HG02884 (cell line): ENCODE data around the gene KRTAP21-3.
"Not testable (repeated sequence)": the region's sequence is repeated elsewhere in the genome, so short reads cannot be mapped to it uniquely, and the experiment has no call there.

Source experiments
- ATAC-seq: cut with Tn5 transposase; IDR thresholded peaks from one replicate; pipeline ENCODE4 v1.9.1; 2021; ENCODE audit warnings: mild to moderate bottlenecking, moderate library complexity; ENCODE audit not compliant: unreplicated experiment

Gene KRTAP21-3

GRCh38 chr21:30718239-30718909 is at the start of gene KRTAP21-3:
KRTAP21-3 (minus strand) TSS chr21:30718777; CDS start chr21:30718759, 18 bp downstream.
- peak; percentile 80 for ATAC-seq

- no peak for ATAC-seq
Measured at GRCh38 chr21:30760776-30761175, 42.2 kb upstream of the KRTAP21-3 start.

- ATAC-seq: no peak
Measured at GRCh38 chr21:30758306-30758705, 39.7 kb upstream of the KRTAP21-3 start.

GRCh38 chr21:30755328-30755727 is 36.8 kb upstream of the KRTAP21-3 start, which contains the start of gene KRTAP21-1:
KRTAP21-1 (minus strand) TSS chr21:30755428; CDS start chr21:30755378, 50 bp downstream.
- not testable (repeated sequence) for ATAC-seq

- no peak for ATAC-seq
Measured at GRCh38 chr21:30747159-30747558, 28.6 kb upstream of the KRTAP21-3 start, which contains the start of gene KRTAP21-2. KRTAP21-2 (minus strand) TSS chr21:30747259; CDS start chr21:30747202, 57 bp downstream.

GRCh38 chr21:30740462-30740861 is 21.9 kb upstream of the KRTAP21-3 start:
- no peak for ATAC-seq

GRCh38 chr21:30733026-30733425 is 14.4 kb upstream of the KRTAP21-3 start:
- ATAC-seq: no peak

GRCh38 chr21:30726726-30727125 is 8.1 kb upstream of the KRTAP21-3 start:
- ATAC-seq: no peak

- peak; percentile 50 for ATAC-seq
Measured at GRCh38 chr21:30719401-30719800, 824 bp upstream of the KRTAP21-3 start.

GRCh38 chr21:30717105-30717504 is 1.5 kb downstream of the KRTAP21-3 start:
- ATAC-seq: no peak

- ATAC-seq: no peak
Measured at GRCh38 chr21:30714946-30715345, 3.6 kb downstream of the KRTAP21-3 start.

GRCh38 chr21:30714456-30714855 is 4.1 kb downstream of the KRTAP21-3 start:
- no peak for ATAC-seq

GRCh38 chr21:30713766-30714165 is 4.8 kb downstream of the KRTAP21-3 start:
- no peak for ATAC-seq

- no peak for ATAC-seq
Measured at GRCh38 chr21:30710499-30710898, 8.1 kb downstream of the KRTAP21-3 start.

- no peak for ATAC-seq
Measured at GRCh38 chr21:30707409-30707808, 11.2 kb downstream of the KRTAP21-3 start.

- no peak for ATAC-seq
Measured at GRCh38 chr21:30695956-30696355, 22.6 kb downstream of the KRTAP21-3 start.

- ATAC-seq: no peak
Measured at GRCh38 chr21:30689822-30690221, 28.8 kb downstream of the KRTAP21-3 start.

GRCh38 chr21:30684506-30684905 is 34.1 kb downstream of the KRTAP21-3 start:
- ATAC-seq: no peak

GRCh38 chr21:30680586-30680985 is 38.0 kb downstream of the KRTAP21-3 start:
- ATAC-seq: no peak

- no peak for ATAC-seq
Measured at GRCh38 chr21:30676737-30677136, 41.8 kb downstream of the KRTAP21-3 start.

GRCh38 chr21:30674312-30674711 is 44.3 kb downstream of the KRTAP21-3 start:
- ATAC-seq: no peak

- ATAC-seq: no peak
Measured at GRCh38 chr21:30672985-30673650, 45.5 kb downstream of the KRTAP21-3 start.
